Smooth muscle cell of the pulmonary artery (primary cell): ENCODE data around the gene OR6X1. TPM values are rescaled to one million over a fixed set of nuclear protein-coding genes. Genes with fewer than 3 reads are reported as not detected.

ENCODE experiments used
- total RNA-seq: library from RNA; depleted of rRNA; stranded (reverse); fragments of >200 nt; gene quantifications from 2 replicates; pipeline ENCODE4 v1.2.3, GENCODE V29; 2014

OR6X1 gene, protein sequence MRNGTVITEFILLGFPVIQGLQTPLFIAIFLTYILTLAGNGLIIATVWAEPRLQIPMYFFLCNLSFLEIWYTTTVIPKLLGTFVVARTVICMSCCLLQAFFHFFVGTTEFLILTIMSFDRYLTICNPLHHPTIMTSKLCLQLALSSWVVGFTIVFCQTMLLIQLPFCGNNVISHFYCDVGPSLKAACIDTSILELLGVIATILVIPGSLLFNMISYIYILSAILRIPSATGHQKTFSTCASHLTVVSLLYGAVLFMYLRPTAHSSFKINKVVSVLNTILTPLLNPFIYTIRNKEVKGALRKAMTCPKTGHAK
- not detected in 2 replicates for total RNA-seq

GRCh38 chr11:123754101-123754568 is at the start of gene OR6X1:
Gene OR6X1, minus strand, starts transcription at chr11:123754518. Its CDS starts 0 bp downstream, at chr11:123754518.

DNA sequence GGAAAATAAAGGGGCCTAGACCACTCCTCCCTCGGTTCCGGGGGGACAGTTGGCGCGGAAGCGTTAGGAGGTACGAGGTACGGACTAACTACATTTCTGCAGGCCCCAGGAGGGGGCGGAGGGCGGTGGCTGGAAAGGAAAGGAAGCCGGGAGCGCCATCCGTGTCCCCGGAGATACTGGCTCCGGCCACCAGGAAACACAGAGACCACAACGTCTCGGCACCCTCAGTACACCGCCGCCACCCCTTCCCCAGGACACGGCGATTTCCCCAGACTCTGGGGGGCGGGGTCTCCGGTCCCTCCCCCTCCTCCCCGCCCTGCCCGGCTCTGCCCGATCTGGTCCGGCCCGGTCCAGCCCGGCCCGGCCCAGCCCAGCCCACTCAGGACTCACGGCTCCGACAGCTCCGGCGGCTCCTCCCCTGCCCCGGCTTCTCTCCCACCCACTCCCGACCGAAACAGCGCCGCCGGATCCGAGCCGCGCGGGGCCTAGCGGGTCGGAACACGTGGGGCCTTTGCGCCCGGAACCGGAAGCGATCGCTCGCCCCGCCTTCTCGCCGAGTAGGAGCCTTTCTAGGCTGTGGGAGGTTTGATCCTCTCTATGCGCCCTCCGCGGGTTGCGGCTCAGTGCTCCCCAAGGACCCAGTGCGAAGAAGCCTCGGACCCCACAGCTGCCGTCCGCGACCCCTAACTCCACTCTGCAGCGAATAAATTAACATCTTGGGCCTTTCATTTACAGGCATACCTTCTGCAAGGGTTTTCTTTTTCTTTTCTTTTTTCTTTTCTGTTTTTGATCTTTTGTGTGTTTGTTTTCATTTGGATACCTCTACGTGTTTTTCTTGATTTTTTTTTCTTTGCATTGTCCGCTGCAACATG is 12.9 kb downstream of the OR6X1 start, which contains the start of gene ZNF202:
Gene ZNF202, minus strand, starts transcription at position 502 of the 872 bp plus-strand sequence. CDS start 10,772 bp downstream, outside the sequence.

Other genes with a start within 250 kb of the OR6X1 start
- gene SCN3B, start 99.9 kb downstream of the OR6X1 start, total RNA-seq, result 0.03 and 0.07 TPM in 2 replicates
- gene ZNF202, start 12.9 kb downstream of the OR6X1 start, total RNA-seq, result 6.3 and 8.2 TPM in 2 replicates
- gene OR6M1, start 51.8 kb upstream of the OR6X1 start, total RNA-seq, result not detected in 2 replicates
- gene TMEM225, start 131.2 kb upstream of the OR6X1 start, total RNA-seq, result not detected in 2 replicates
- gene OR8D4, start 147.6 kb upstream of the OR6X1 start, total RNA-seq, result not detected in 2 replicates
- gene OR4D5, start 185.1 kb upstream of the OR6X1 start, total RNA-seq, result not detected in 2 replicates
- gene OR6T1, start 189.3 kb upstream of the OR6X1 start, total RNA-seq, result not detected in 2 replicates
- not detected in 2 replicates for gene OR10S1, start 223.3 kb upstream of the OR6X1 start, total RNA-seq
- not detected in 2 replicates for gene OR10G6, start 240.6 kb upstream of the OR6X1 start, total RNA-seq